B cell (primary cell): ENCODE measurements around the gene CACNG4. TPM values are rescaled to one million over a fixed set of nuclear protein-coding genes. Genes with fewer than 3 reads are reported as not detected.

Source experiments
- ATAC-seq: fragments of 200-7000 bp; cut with Tn5 transposase; one replicate; pipeline ENCODE4 v1.10.0; 2021; ENCODE audit warnings: low read depth, mild to moderate bottlenecking, moderate number of reproducible peaks, moderate library complexity
- CTCF ChIA-PET: fragments of 350-600 bp; sonication (Branson Sonifier 250); formaldehyde crosslinking; loops from one replicate; lab custom pipeline; 2021; ENCODE audit warnings: antibody characterized with exemption, inconsistent platforms; lab: Charles Lee
- POLR2A ChIA-PET: fragments of 350-600 bp; sonication (Branson Sonifier 250); formaldehyde crosslinking; loops from one replicate; lab custom pipeline; 2021; ENCODE audit warnings: antibody characterized with exemption; lab: Charles Lee
- DNase-seq: peaks from one replicate; pipeline ENCODE4 v3.0.0; 2013
- H2AFZ ChIP-seq: 2 replicates; pipeline ENCODE4 v1.6.1; 2012; ENCODE audit warnings: mild to moderate bottlenecking, low read depth, low read length; ENCODE audit not compliant: insufficient read depth, poor library complexity, severe bottlenecking
- H3K27ac ChIP-seq, 2 donors: 1 replicate in 1 of 2; 2 replicates in 1 of 2; pipeline ENCODE4 v1.5.1; 2012 to 2013; ENCODE audit warnings: low read length in 2 of 2, mild to moderate bottlenecking in 2 of 2, moderate library complexity in 1 of 2
- H3K27me3 ChIP-seq, 4 experiments: fragments of 200-600 bp in 1 of 4; sonication (generic) in 1 of 4; replicated peaks in 1 of 4; 1 replicate in 2 of 4; 2 replicates in 2 of 4; pipeline versions ENCODE4 v1.6.1 to v1.7.0; 2013 to 2016; ENCODE audit warnings: low read length in 3 of 4, mild to moderate bottlenecking in 2 of 4, mixed read lengths in 1 of 4, moderate library complexity in 1 of 4; ENCODE audit not compliant: insufficient read depth in 4 of 4, control insufficient read depth in 3 of 4; ENCODE audit errors: control extremely low read depth in 1 of 4
- H3K36me3 ChIP-seq, 2 experiments: replicated peaks in 1 of 2; 1 replicate in 1 of 2; 2 replicates in 1 of 2; pipeline versions ENCODE4 v1.6.1 to v1.7.1; 2013; ENCODE audit warnings: low read length in 1 of 2; ENCODE audit not compliant: insufficient read depth in 2 of 2, control insufficient read depth in 1 of 2; ENCODE audit errors: control extremely low read depth in 1 of 2, extremely low read depth in 1 of 2
- H3K4me1 ChIP-seq, 2 donors: fragments of 200-600 bp in 1 of 2; sonication (generic) in 1 of 2; 1 replicate in 1 of 2; 2 replicates in 1 of 2; pipeline versions ENCODE4 v1.5.1 to v1.6.1; 2013 to 2017; ENCODE audit warnings: low read length in 2 of 2; ENCODE audit not compliant: control insufficient read depth in 2 of 2, insufficient read depth in 2 of 2
- H3K4me2 ChIP-seq: replicated peaks from 2 replicates; pipeline ENCODE3; 2012; ENCODE audit warnings: mild to moderate bottlenecking, low read depth, low read length; ENCODE audit not compliant: poor library complexity, severe bottlenecking
- H3K4me3 ChIP-seq, 5 experiments: fragments of 200-600 bp in 1 of 5; sonication (generic) in 1 of 5; 1 replicate in 3 of 5; 2 replicates in 2 of 5; pipeline versions ENCODE4 v1.5.1 to v1.7.0; 2011 to 2016; ENCODE audit warnings: low read length in 4 of 5, mild to moderate bottlenecking in 4 of 5, low read depth in 2 of 5, control low read depth in 1 of 5, moderate library complexity in 1 of 5; ENCODE audit not compliant: insufficient read depth in 1 of 5; ENCODE audit errors: control extremely low read depth in 1 of 5, extremely low read depth in 1 of 5
- H3K79me2 ChIP-seq: fragments of 200-600 bp; sonication (generic); one replicate; pipeline ENCODE4 v1.6.0; 2016; ENCODE audit warnings: low read length; ENCODE audit not compliant: control insufficient read depth, insufficient read depth
- H3K9ac ChIP-seq: fragments of 200-600 bp; sonication (generic); 2 replicates; pipeline ENCODE4 v1.6.1; 2017; ENCODE audit warnings: mild to moderate bottlenecking, low read length, moderate library complexity
- H3K9me3 ChIP-seq, 3 donors: one replicate each; pipeline versions ENCODE4 v1.6.1 to v1.7.1; 2013; ENCODE audit warnings: low read length in 2 of 3; ENCODE audit not compliant: control insufficient read depth in 2 of 3, insufficient read depth in 1 of 3; ENCODE audit errors: control extremely low read depth in 1 of 3
- H4K20me1 ChIP-seq: 2 replicates; pipeline ENCODE4 v1.6.0; 2012; ENCODE audit warnings: mild to moderate bottlenecking, low read length; ENCODE audit not compliant: insufficient read depth, control insufficient read depth, poor library complexity, severe bottlenecking
- H3K27ac Mint-ChIP-seq: one replicate; pipeline ENCODE4 v1.8.0; 2021; ENCODE audit warnings: mixed read lengths
- H3K27me3 Mint-ChIP-seq: one replicate; pipeline ENCODE4 v1.8.0; 2021; ENCODE audit warnings: mixed read lengths
- H3K4me1 Mint-ChIP-seq: one replicate; pipeline ENCODE4 v1.8.0; 2021; ENCODE audit warnings: mixed read lengths
- H3K4me3 Mint-ChIP-seq: one replicate; pipeline ENCODE4 v1.8.0; 2021; ENCODE audit warnings: mixed read lengths
- H3K9me3 Mint-ChIP-seq: one replicate; pipeline ENCODE4 v1.8.0; 2022; ENCODE audit warnings: mixed read lengths; ENCODE audit not compliant: insufficient read depth
- EZH2 ChIP-seq: IDR thresholded peaks from 2 replicates; pipeline ENCODE4 v1.6.1; 2012; ENCODE audit warnings: borderline replicate concordance, low read depth, mild to moderate bottlenecking, moderate library complexity, low read length; ENCODE audit not compliant: insufficient read depth, poor library complexity, severe bottlenecking
- WGBS: methylation state at CpG from one replicate; pipeline ENCODE4 v1.1.5; 2013; ENCODE audit warnings: missing lambda C conversion rate; ENCODE audit not compliant: insufficient coverage; 5-methylcytosine and 5-hydroxymethylcytosine counted together
- intact Hi-C: fragments of 100-400 bp; cut with micrococcal nuclease; formaldehyde crosslinking; loops from one replicate; pipeline ENCODE4 v1.10.0; 2022
- polyA plus RNA-seq: library from polyadenylated mRNA; depleted of rRNA; stranded (reverse); fragments of >200 nt; gene quantifications from 2 replicates; pipeline ENCODE4 v1.2.3, GENCODE V29; 2012
- total RNA-seq, 2 donors: library from RNA; stranded (reverse); fragments of 120-200 nt in 1 of 2; gene quantifications; 1 replicate in 1 of 2; 2 replicates in 1 of 2; pipeline versions ENCODE4 v1.2.3 to v1.2.4, GENCODE V29; 2013 to 2022
- TF ChIP-seq, protein P1 (sequence below): fragments of 200-600 bp; IDR thresholded peaks from one replicate; pipeline ENCODE4 v1.8.0; 2022; ENCODE audit warnings: antibody characterized with exemption, mild to moderate bottlenecking

The CACNG4 gene
- total and polyA plus RNA-seq, 2 donors (not counting 1 experiment from before 2014, with no cell fraction given), result not detected

DNA sequence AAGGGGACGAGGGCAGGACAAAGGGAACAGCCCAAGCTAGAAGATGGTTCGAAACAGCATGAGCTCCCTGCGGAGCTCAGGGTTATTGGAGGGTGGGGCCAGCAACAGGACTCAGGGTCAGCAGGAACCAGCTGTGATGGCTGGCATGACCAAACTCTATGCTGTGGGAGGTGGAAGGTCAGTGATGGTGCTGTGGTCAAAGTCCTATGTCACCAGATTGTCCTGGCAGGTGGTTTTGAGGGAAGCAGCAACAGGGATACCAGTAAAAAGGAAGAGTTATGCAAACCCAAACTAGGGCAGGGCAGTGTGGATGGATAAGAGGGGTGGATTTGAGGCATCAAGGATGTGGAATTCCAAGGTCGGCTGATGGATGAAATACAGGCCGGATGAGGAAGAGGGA, 32.4 kb downstream of the CACNG4 start:
- Histone ChIP-seq H3K27ac (no peak overlapping the region), H4K20me1 (no peaks in the 10 kb centered on the region), H3K4me2 (no peak overlapping the region), H3K4me1 (no peaks in the 10 kb centered on the region), H3K4me3 (no peak overlapping the region), H3K79me2 (no peaks in the 10 kb centered on the region), H3K27me3 (no peaks in the 10 kb centered on the region), H2AFZ (no peak overlapping the region), H3K36me3 (no peaks in the 10 kb centered on the region), H3K9me3 (peaks cover 0 to 16% (median 0%) of the 10 kb centered on the region in 3 donors), H3K9ac (no peak overlapping the region)
- no peak for ATAC-seq
- WGBS, result 97% methylated on average over 5 of the region's 5 CpGs
- CTCF ChIA-PET, result no interaction called here
- no peak for DNase-seq
- TF ChIP-seq, protein P1, sequence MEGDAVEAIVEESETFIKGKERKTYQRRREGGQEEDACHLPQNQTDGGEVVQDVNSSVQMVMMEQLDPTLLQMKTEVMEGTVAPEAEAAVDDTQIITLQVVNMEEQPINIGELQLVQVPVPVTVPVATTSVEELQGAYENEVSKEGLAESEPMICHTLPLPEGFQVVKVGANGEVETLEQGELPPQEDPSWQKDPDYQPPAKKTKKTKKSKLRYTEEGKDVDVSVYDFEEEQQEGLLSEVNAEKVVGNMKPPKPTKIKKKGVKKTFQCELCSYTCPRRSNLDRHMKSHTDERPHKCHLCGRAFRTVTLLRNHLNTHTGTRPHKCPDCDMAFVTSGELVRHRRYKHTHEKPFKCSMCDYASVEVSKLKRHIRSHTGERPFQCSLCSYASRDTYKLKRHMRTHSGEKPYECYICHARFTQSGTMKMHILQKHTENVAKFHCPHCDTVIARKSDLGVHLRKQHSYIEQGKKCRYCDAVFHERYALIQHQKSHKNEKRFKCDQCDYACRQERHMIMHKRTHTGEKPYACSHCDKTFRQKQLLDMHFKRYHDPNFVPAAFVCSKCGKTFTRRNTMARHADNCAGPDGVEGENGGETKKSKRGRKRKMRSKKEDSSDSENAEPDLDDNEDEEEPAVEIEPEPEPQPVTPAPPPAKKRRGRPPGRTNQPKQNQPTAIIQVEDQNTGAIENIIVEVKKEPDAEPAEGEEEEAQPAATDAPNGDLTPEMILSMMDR, result no peak
- TF ChIP-seq EZH2, result no peak
- Mint-ChIP-seq H3K9me3 (peaks cover under 1% of the 10 kb centered on the region), H3K4me3 (no peak overlapping the region), H3K27me3 (peaks cover 11% of the 10 kb centered on the region), H3K4me1 (no peaks in the 10 kb centered on the region), H3K27ac (no peak overlapping the region)
- POLR2A ChIA-PET, result no interaction called here
- intact Hi-C loops, result no loop called here

DNA sequence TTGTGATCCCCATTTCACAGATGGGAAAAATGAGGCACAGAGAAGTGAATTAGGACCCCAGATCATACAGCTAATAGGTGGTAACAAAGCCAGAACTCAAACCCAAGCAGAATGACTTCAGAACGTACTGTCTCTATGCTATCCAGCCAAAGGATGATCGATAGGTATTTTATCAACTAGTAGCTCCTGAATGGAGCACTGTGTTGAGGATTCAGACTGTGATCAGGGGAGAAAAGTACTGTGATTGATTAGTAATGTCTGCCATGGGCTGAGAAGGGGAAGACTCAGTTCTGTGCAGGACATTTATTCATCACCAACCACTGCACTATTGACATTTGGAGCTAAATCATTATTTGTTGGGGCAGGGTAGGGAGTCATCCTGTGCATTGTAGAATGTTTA, 38.7 kb downstream of the CACNG4 start:
- CTCF ChIA-PET, result no interaction called here
- DNase-seq (no peak), ATAC-seq (no peak)
- no peak overlapping the region for H2AFZ ChIP-seq
- Mint-ChIP-seq H3K4me3 (no peak overlapping the region), H3K4me1 (no peaks in the 10 kb centered on the region), H3K9me3 (peaks cover 2% of the 10 kb centered on the region), H3K27me3 (peaks cover 9% of the 10 kb centered on the region), H3K27ac (no peak overlapping the region)
- no CpG with 5 or more reads among the region's 2 CpGs for WGBS
- H3K27ac ChIP-seq, result no peak overlapping the region
- H3K79me2 ChIP-seq, result no peaks in the 10 kb centered on the region
- H3K27me3 ChIP-seq, result no peaks in the 10 kb centered on the region
- no peaks in the 10 kb centered on the region for H3K4me1 ChIP-seq
- H3K9ac ChIP-seq, result no peak overlapping the region
- H3K36me3 ChIP-seq, result no peaks in the 10 kb centered on the region
- no peak overlapping the region for H3K4me3 ChIP-seq
- intact Hi-C loops, result no loop called here
- TF ChIP-seq, protein P1, result no peak
- no peak for TF ChIP-seq EZH2
- peaks cover 0 to 21% (median 0%) of the 10 kb centered on the region in 3 donors for H3K9me3 ChIP-seq
- POLR2A ChIA-PET, result no interaction called here
- no peaks in the 10 kb centered on the region for H4K20me1 ChIP-seq
- no peak overlapping the region for H3K4me2 ChIP-seq
